ENCODE data around the gene PRKAR2A.

PRKAR2A gene

DNA sequence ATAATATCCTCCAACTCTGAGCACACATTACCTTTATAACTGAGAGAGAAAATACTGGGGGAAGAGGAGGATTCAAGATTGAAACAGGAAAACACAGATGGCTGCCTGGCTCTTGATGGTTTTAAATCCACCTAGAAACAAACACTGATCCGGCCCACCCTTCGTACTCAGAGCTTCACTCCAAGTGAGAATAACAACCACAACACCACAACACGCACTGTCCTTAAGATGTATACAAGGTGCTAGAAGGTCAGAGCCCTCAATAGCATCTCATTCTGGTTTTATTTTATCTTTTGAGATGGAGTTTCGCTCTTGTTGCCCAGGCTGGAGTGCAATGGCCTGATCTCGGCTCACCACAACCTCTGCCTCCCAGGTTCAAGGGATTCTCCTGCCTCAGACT is 140.5 kb downstream of the PRKAR2A start:
- no peaks in the 10 kb centered on the region for H4K20me1 ChIP-seq (ENCODE audit: insufficient read depth, low read length)

DNA sequence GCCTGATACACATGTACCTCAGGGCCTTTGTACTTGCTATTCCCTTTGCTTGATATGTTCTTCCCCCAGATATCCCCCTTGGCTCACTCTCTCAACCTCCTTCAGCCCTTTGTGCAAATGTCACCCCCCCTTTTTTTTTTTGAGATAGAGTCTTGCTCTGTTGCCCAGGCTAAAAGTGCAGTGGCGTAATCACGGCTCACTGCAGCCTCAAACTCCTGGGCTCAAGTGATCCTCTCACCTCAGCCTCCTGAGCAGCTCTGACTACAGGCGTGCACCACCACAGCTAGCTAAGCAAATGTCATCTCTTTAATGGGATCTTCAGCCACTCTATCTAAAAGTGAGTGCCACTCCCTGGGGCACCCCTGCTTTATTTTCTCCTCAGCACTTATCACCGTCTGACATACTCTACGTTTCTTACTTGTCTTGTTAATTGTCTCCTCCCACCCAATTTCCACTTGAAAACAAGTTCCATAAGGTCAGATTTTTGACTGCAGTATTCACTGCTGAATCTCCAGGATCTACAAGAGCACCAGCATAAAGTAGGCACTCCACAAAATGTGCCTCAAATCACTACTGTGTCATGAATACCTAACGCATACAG is 145.3 kb downstream of the PRKAR2A start:
- TF ChIP-seq EZH2 (optimal IDR thresholded peaks at IDR 0.05; ENCODE audit: low read depth, low read length), result no peak
- no peak for TF ChIP-seq EZH2phosphoT487 (IDR thresholded peaks at IDR 0.05; ENCODE audit: low read length)
- TF ChIP-seq, protein P1, sequence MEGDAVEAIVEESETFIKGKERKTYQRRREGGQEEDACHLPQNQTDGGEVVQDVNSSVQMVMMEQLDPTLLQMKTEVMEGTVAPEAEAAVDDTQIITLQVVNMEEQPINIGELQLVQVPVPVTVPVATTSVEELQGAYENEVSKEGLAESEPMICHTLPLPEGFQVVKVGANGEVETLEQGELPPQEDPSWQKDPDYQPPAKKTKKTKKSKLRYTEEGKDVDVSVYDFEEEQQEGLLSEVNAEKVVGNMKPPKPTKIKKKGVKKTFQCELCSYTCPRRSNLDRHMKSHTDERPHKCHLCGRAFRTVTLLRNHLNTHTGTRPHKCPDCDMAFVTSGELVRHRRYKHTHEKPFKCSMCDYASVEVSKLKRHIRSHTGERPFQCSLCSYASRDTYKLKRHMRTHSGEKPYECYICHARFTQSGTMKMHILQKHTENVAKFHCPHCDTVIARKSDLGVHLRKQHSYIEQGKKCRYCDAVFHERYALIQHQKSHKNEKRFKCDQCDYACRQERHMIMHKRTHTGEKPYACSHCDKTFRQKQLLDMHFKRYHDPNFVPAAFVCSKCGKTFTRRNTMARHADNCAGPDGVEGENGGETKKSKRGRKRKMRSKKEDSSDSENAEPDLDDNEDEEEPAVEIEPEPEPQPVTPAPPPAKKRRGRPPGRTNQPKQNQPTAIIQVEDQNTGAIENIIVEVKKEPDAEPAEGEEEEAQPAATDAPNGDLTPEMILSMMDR (IDR thresholded peaks at IDR 0.05; ENCODE audit: low read length), result no peak
- no peak overlapping the region for H3K27ac ChIP-seq (ENCODE audit: low read length)
- H3K9me2 ChIP-seq (replicated peaks; ENCODE audit: insufficient read depth, low read length), result no peaks in the 10 kb centered on the region
- H3K4me2 ChIP-seq (ENCODE audit: low read depth, low read length), result no peak overlapping the region
- no peak overlapping the region for H2AFZ ChIP-seq (ENCODE audit: low read length)
- no peaks in the 10 kb centered on the region for H4K20me1 ChIP-seq (ENCODE audit: insufficient read depth, low read length)
- no peak overlapping the region for H3K4me3 ChIP-seq (ENCODE audit: low read length)
- no peak for DNase-seq
- H3K9me3 ChIP-seq (replicated peaks; ENCODE audit: insufficient read depth, low read length), result no peaks in the 10 kb centered on the region
- no peak overlapping the region for H3K9ac ChIP-seq (ENCODE audit: low read length)
- H3K79me2 ChIP-seq (ENCODE audit: low read length), result peaks cover 84% of the 10 kb centered on the region
- no peaks in the 10 kb centered on the region for H3K4me1 ChIP-seq (ENCODE audit: low read length)
- H3K27me3 ChIP-seq (replicated peaks; ENCODE audit: insufficient read depth, low read length), result no peaks in the 10 kb centered on the region
- no peaks in the 10 kb centered on the region for H3K36me3 ChIP-seq (replicated peaks; ENCODE audit: insufficient read depth, low read length)
- no peaks in the 10 kb centered on the region for H3F3A ChIP-seq (ENCODE audit: insufficient read depth, low read length)

More for the DNA sequence above, 140.5 kb downstream of the PRKAR2A start:
- no peaks in the 10 kb centered on the region for H3K27me3 ChIP-seq (replicated peaks; ENCODE audit: insufficient read depth, low read length)
- no peaks in the 10 kb centered on the region for H3K9me2 ChIP-seq (replicated peaks; ENCODE audit: insufficient read depth, low read length)
- DNase-seq, result no peak
- no peaks in the 10 kb centered on the region for H3K4me1 ChIP-seq (ENCODE audit: low read length)
- no peak overlapping the region for H3K9ac ChIP-seq (ENCODE audit: low read length)
- no peak overlapping the region for H3K4me3 ChIP-seq (ENCODE audit: low read length)
- no peaks in the 10 kb centered on the region for H3K9me3 ChIP-seq (replicated peaks; ENCODE audit: insufficient read depth, low read length)
- TF ChIP-seq, protein P1 (IDR thresholded peaks at IDR 0.05; ENCODE audit: low read length), result no peak
- no peak for TF ChIP-seq EZH2 (optimal IDR thresholded peaks at IDR 0.05; ENCODE audit: low read depth, low read length)
- TF ChIP-seq EZH2phosphoT487 (IDR thresholded peaks at IDR 0.05; ENCODE audit: low read length), result no peak
- 0 out of 2 replicates have a peak, but pooled peaks cover 4% of the 10 kb centered on the region for H3F3A ChIP-seq (ENCODE audit: insufficient read depth, low read length)
- H3K79me2 ChIP-seq (ENCODE audit: low read length), result peaks cover 86% of the 10 kb centered on the region
- H3K4me2 ChIP-seq (ENCODE audit: low read depth, low read length), result no peak overlapping the region
- no peak overlapping the region for H3K27ac ChIP-seq (ENCODE audit: low read length)
- no peak overlapping the region for H2AFZ ChIP-seq (ENCODE audit: low read length)
- H3K36me3 ChIP-seq (replicated peaks; ENCODE audit: insufficient read depth, low read length), result no peaks in the 10 kb centered on the region

DNA sequence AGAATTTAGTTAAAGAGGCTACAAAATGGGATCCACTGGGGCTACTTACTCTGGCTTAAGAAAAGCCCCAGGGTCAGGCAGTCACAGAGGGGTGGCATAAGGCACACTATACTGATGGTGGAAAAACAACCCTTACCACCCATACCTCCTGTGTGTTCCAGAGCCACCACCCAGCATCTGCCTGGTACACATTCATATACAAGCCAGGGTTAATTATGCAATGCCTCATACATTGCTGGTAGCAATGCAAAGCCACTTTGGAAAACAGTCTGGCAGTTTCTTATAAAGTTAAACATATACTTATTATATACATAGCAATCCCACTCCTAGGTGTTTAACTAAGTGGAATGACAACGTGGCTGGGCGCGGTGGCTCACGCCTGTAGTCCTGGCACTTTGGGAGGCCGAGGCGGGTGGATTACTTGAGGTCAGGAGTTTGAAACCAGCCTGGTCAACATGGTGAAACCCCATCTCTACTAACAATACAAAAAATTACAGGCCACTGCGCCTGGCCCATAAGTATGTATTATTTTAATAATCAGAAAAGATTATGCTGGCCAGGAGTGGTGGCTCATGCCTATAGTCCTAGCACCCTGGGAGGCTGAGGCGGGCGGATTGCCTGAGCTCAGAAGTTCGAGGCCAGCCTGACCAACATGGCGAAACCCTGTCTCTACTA is 146.8 kb downstream of the PRKAR2A start:
- Histone ChIP-seq H3K27ac (ENCODE audit: low read length) (no peak overlapping the region), H3K36me3 (replicated peaks; ENCODE audit: insufficient read depth, low read length) (no peaks in the 10 kb centered on the region), H3K9ac (ENCODE audit: low read length) (no peak overlapping the region), H4K20me1 (ENCODE audit: insufficient read depth, low read length) (no peaks in the 10 kb centered on the region), H3K27me3 (replicated peaks; ENCODE audit: insufficient read depth, low read length) (no peaks in the 10 kb centered on the region), H3K9me3 (replicated peaks; ENCODE audit: insufficient read depth, low read length) (no peaks in the 10 kb centered on the region), H3K4me2 (ENCODE audit: low read depth, low read length) (no peak overlapping the region), H2AFZ (ENCODE audit: low read length) (no peak overlapping the region), H3K4me3 (ENCODE audit: low read length) (no peak overlapping the region), H3K79me2 (ENCODE audit: low read length) (peaks cover 79% of the 10 kb centered on the region), H3K9me2 (replicated peaks; ENCODE audit: insufficient read depth, low read length) (no peaks in the 10 kb centered on the region), H3K4me1 (ENCODE audit: low read length) (no peaks in the 10 kb centered on the region), H3F3A (ENCODE audit: insufficient read depth, low read length) (no peaks in the 10 kb centered on the region)
- no peak for TF ChIP-seq EZH2 (optimal IDR thresholded peaks at IDR 0.05; ENCODE audit: low read depth, low read length)
- TF ChIP-seq EZH2phosphoT487 (IDR thresholded peaks at IDR 0.05; ENCODE audit: low read length), result no peak
- TF ChIP-seq, protein P1 (IDR thresholded peaks at IDR 0.05; ENCODE audit: low read length), result no peak
- DNase-seq, result no peak

Measured in MM.1S (cell line).